ENCODE measurements around the gene PEX6.

PEX6 gene

GRCh38 chr6:42914546-42914945 lies 64.4 kb downstream of the PEX6 start (continued):
- no peak for TF ChIP-seq ZFP3 (CRISPR knock-in tag; IDR thresholded peaks at IDR 0.05)
- no peak for TF ChIP-seq ESRRG (CRISPR knock-in tag; IDR thresholded peaks at IDR 0.05)
- TF ChIP-seq TCF4 (CRISPR knock-in tag; IDR thresholded peaks at IDR 0.05; ENCODE audit: borderline replicate concordance) = no peak
- no peak for TF ChIP-seq PATZ1 (CRISPR knock-in tag; IDR thresholded peaks at IDR 0.05; ENCODE audit: borderline replicate concordance)
- no peak for TF ChIP-seq SNAI2 (CRISPR knock-in tag; IDR thresholded peaks at IDR 0.05)
